ENCODE data around the gene FAM53A.

GRCh38 chr4:1623821-1624518, 60.1 kb downstream of the FAM53A start:
- no peak for TF ChIP-seq FOXA1 (IDR thresholded peaks at IDR 0.05)
- TF ChIP-seq YY1 (IDR thresholded peaks at IDR 0.05), result no peak
- TF ChIP-seq CTCF (IDR thresholded peaks at IDR 0.05; ENCODE audit: low read depth, low read length, missing input control), result no peak
- TF ChIP-seq MAX (IDR thresholded peaks at IDR 0.05), result no peak
- no peak for TF ChIP-seq REST (IDR thresholded peaks at IDR 0.05)
- TF ChIP-seq ZBTB33 (IDR thresholded peaks at IDR 0.05), result no peak
- no peak for TF ChIP-seq GABPA (IDR thresholded peaks at IDR 0.05 in 1 of 2, conservative IDR thresholded peaks at IDR 0.05 in 1 of 2)
